HEK293 (cell line): Measurements from ENCODE around the gene ZNF462.
A peak's percentile ranks its signal among the peaks of the same experiment; 100 is the strongest.

ENCODE experiments used
- CTCF ChIA-PET: fragments of 350-600 bp; formaldehyde crosslinking; extraction: SDS; loops from one replicate; lab custom pipeline; 2021; ENCODE audit warnings: antibody characterized with exemption; lab: Yijun Ruan, JAX
- POLR2A ChIA-PET: fragments of 300-600 bp; formaldehyde crosslinking; extraction: SDS; loops from one replicate; lab custom pipeline; 2020; ENCODE audit warnings: antibody characterized with exemption, inconsistent platforms; lab: Yijun Ruan, JAX
- H3K27ac ChIP-seq: fragments of 200-500 bp; sonication (Bioruptor generic); 2 replicates; pipeline ENCODE4 v1.5.1; 2014; ENCODE audit warnings: low read depth, low read length, control low read depth, inconsistent platforms; ENCODE audit errors: extremely low read depth
- H3K36me3 ChIP-seq, 2 experiments: fragments of 200-500 bp in 1 of 2; sonication (Bioruptor generic) in 1 of 2; 1 replicate in 1 of 2; 2 replicates in 1 of 2; pipeline ENCODE4 v1.5.1; 2014 to 2017; ENCODE audit warnings: inconsistent platforms in 2 of 2, low read length in 2 of 2; ENCODE audit not compliant: control insufficient read depth in 2 of 2, insufficient read depth in 1 of 2
- H3K4me1 ChIP-seq: fragments of 200-500 bp; sonication (Bioruptor generic); 2 replicates; pipeline ENCODE4 v1.5.1; 2014; ENCODE audit warnings: mild to moderate bottlenecking, low read length, inconsistent platforms; ENCODE audit not compliant: control insufficient read depth, insufficient read depth
- H3K4me3 ChIP-seq: 2 replicates; pipeline ENCODE4 v1.5.1; 2011; ENCODE audit warnings: low read depth, mild to moderate bottlenecking, control low read depth, low read length, moderate library complexity
- H3K9me3 ChIP-seq: fragments of 200-500 bp; sonication (Bioruptor generic); 2 replicates; pipeline ENCODE4 v1.5.1; 2014; ENCODE audit warnings: low read depth, low read length, inconsistent platforms; ENCODE audit not compliant: control insufficient read depth, insufficient read depth
- AEBP2 ChIP-seq: fragments of 450-650 bp; formaldehyde crosslinking; IDR thresholded peaks from 2 replicates; pipeline ENCODE4 v1.5.1; 2016; ENCODE audit warnings: missing biosample characterization, missing genetic modification characterization, borderline replicate concordance
- BCL11A ChIP-seq: fragments of 450-650 bp; formaldehyde crosslinking; IDR thresholded peaks from 2 replicates; pipeline ENCODE4 v1.5.1; 2016; ENCODE audit warnings: low read depth, missing biosample characterization, missing genetic modification characterization
- BCL6B ChIP-seq: fragments of 450-650 bp; formaldehyde crosslinking; IDR thresholded peaks from 2 replicates; pipeline ENCODE4 v1.5.1; 2017; ENCODE audit warnings: missing biosample characterization, missing genetic modification characterization
- FEZF1 ChIP-seq: fragments of 450-650 bp; formaldehyde crosslinking; IDR thresholded peaks from 2 replicates; pipeline ENCODE4 v1.5.1; 2016; ENCODE audit warnings: missing biosample characterization, missing genetic modification characterization
- GLIS2 ChIP-seq: fragments of 450-650 bp; formaldehyde crosslinking; IDR thresholded peaks from 2 replicates; pipeline ENCODE4 v1.5.1; 2016; ENCODE audit warnings: missing biosample characterization, missing genetic modification characterization
- HOXD13 ChIP-seq: sonication (generic); formaldehyde crosslinking; IDR thresholded peaks from 2 replicates; pipeline ENCODE4 v1.8.0; 2022; ENCODE audit warnings: missing genetic modification reagents, borderline replicate concordance
- KLF9 ChIP-seq: fragments of 450-650 bp; formaldehyde crosslinking; IDR thresholded peaks from 2 replicates; pipeline ENCODE4 v1.5.1; 2016; ENCODE audit warnings: missing biosample characterization, missing genetic modification characterization, low read depth
- PRDM10 ChIP-seq: fragments of 450-650 bp; formaldehyde crosslinking; IDR thresholded peaks from 2 replicates; pipeline ENCODE4 v1.5.1; 2016; ENCODE audit warnings: missing biosample characterization, missing genetic modification characterization
- SALL2 ChIP-seq: fragments of 450-650 bp; formaldehyde crosslinking; IDR thresholded peaks from 2 replicates; pipeline ENCODE4 v1.5.0; 2017; ENCODE audit warnings: missing biosample characterization, mild to moderate bottlenecking, missing genetic modification characterization, borderline replicate concordance
- SCRT1 ChIP-seq: fragments of 450-650 bp; formaldehyde crosslinking; IDR thresholded peaks from 2 replicates; pipeline ENCODE4 v1.5.1; 2016; ENCODE audit warnings: missing biosample characterization, missing genetic modification characterization, borderline replicate concordance
- ZBTB1 ChIP-seq: fragments of 450-650 bp; formaldehyde crosslinking; IDR thresholded peaks from 2 replicates; pipeline ENCODE4 v1.5.1; 2016; ENCODE audit warnings: missing biosample characterization, missing genetic modification characterization
- ZBTB17 ChIP-seq: fragments of 450-650 bp; formaldehyde crosslinking; IDR thresholded peaks from 2 replicates; pipeline ENCODE4 v1.5.1; 2016; ENCODE audit warnings: missing biosample characterization, missing genetic modification characterization
- ZBTB21 ChIP-seq: fragments of 450-650 bp; formaldehyde crosslinking; IDR thresholded peaks from 2 replicates; pipeline ENCODE4 v1.5.1; 2017; ENCODE audit warnings: missing biosample characterization, missing genetic modification characterization
- ZBTB6 ChIP-seq: fragments of 450-650 bp; formaldehyde crosslinking; IDR thresholded peaks from 2 replicates; pipeline ENCODE4 v1.5.1; 2017; ENCODE audit warnings: missing biosample characterization, missing genetic modification characterization
- ZBTB8A ChIP-seq: fragments of 450-650 bp; formaldehyde crosslinking; IDR thresholded peaks from 2 replicates; pipeline ENCODE4 v1.5.1; 2016; ENCODE audit warnings: missing biosample characterization, missing genetic modification characterization
- ZNF112 ChIP-seq: fragments of 450-650 bp; formaldehyde crosslinking; IDR thresholded peaks from 2 replicates; pipeline ENCODE4 v1.5.0; 2017; ENCODE audit warnings: missing biosample characterization, missing genetic modification characterization
- ZNF184 ChIP-seq: fragments of 450-650 bp; IDR thresholded peaks from 2 replicates; pipeline ENCODE4 v1.5.1; 2018; ENCODE audit warnings: missing biosample characterization, mild to moderate bottlenecking, missing genetic modification characterization
- ZNF248 ChIP-seq: fragments of 450-650 bp; formaldehyde crosslinking; IDR thresholded peaks from 2 replicates; pipeline ENCODE4 v1.5.1; 2017; ENCODE audit warnings: missing biosample characterization, missing genetic modification characterization
- ZNF416 ChIP-seq: fragments of 450-650 bp; formaldehyde crosslinking; IDR thresholded peaks from 2 replicates; pipeline ENCODE4 v1.5.1; 2016; ENCODE audit warnings: missing biosample characterization, missing genetic modification characterization
- ZNF501 ChIP-seq: fragments of 450-650 bp; formaldehyde crosslinking; IDR thresholded peaks from 2 replicates; pipeline ENCODE4 v1.5.1; 2016; ENCODE audit warnings: missing biosample characterization, missing genetic modification characterization
- ZNF529 ChIP-seq: fragments of 450-650 bp; formaldehyde crosslinking; IDR thresholded peaks from 2 replicates; pipeline ENCODE4 v1.5.1; 2017; ENCODE audit warnings: missing genetic modification characterization, missing biosample characterization; ENCODE audit not compliant: insufficient replicate concordance
- ZNF658 ChIP-seq: fragments of 450-650 bp; formaldehyde crosslinking; IDR thresholded peaks from 2 replicates; pipeline ENCODE4; 2016; ENCODE audit warnings: missing biosample characterization, missing genetic modification characterization
- ZNF76 ChIP-seq: fragments of 450-650 bp; formaldehyde crosslinking; IDR thresholded peaks from 2 replicates; pipeline ENCODE4; 2016; ENCODE audit warnings: low read depth, missing biosample characterization, missing genetic modification characterization, borderline replicate concordance
- ZNF792 ChIP-seq: fragments of 450-650 bp; formaldehyde crosslinking; IDR thresholded peaks from 2 replicates; pipeline ENCODE4 v1.5.1; 2016; ENCODE audit warnings: missing biosample characterization, missing genetic modification characterization
- ZSCAN16 ChIP-seq: fragments of 450-650 bp; formaldehyde crosslinking; IDR thresholded peaks from 2 replicates; pipeline ENCODE4 v1.5.1; 2016; ENCODE audit warnings: missing biosample characterization, missing genetic modification characterization

Gene ZNF462

GRCh38 chr9:106877345-106877744 lies 14.4 kb downstream of the ZNF462 start (continued):
- TF ChIP-seq ZBTB8A (tag by site-specific recombination), result no peak
- no peak for TF ChIP-seq ZBTB21
- TF ChIP-seq ZNF248 (tag by site-specific recombination), result no peak
- TF ChIP-seq KLF9 (tag by site-specific recombination), result no peak
- TF ChIP-seq ZNF529 (tag by site-specific recombination), result no peak
- no peak for TF ChIP-seq ZBTB17 (tag by site-specific recombination)
- no peak for TF ChIP-seq ZNF184 (tag by site-specific recombination)
- TF ChIP-seq AEBP2 (tag by site-specific recombination), result no peak
- TF ChIP-seq ZNF76, result no peak
- TF ChIP-seq ZNF658, result no peak
- no peak for TF ChIP-seq ZNF416 (tag by site-specific recombination)
- TF ChIP-seq SCRT1 (tag by site-specific recombination), result no peak
- no peak for TF ChIP-seq BCL6B (tag by site-specific recombination)
- TF ChIP-seq, all 188 proteins: peak for 0

- Histone ChIP-seq H3K9me3 (no peaks in the 10 kb centered on the region), H3K27ac (peak overlapping the region; percentile 8; the same call in 1 of the 2 replicates), H3K36me3 (no peaks in the 10 kb centered on the region), H3K4me3 (no peak overlapping the region), H3K4me1 (peaks cover 17% of the 10 kb centered on the region)
- CTCF ChIA-PET, result interaction anchor here (0.6 to 2.0 kb wide), 2 partner anchors 13 to 38 kb away, joined by 5 to 7 read pairs; no protein-coding TSS in a partner anchor
- TF ChIP-seq ZNF792 (tag by site-specific recombination) (no peak), HOXD13 (CRISPR knock-in tag) (no peak), FEZF1 (tag by site-specific recombination) (peak; percentile 43; the same call in 1 of the 2 replicates), ZBTB6 (tag by site-specific recombination) (0 out of 2 replicates have a peak, but pooled peaks have one; percentile 33)
- POLR2A ChIA-PET, result interaction anchor here (0.6 to 0.7 kb wide), 3 partner anchors 14 to 62 kb away, joined by 3 to 5 read pairs (median 4); no protein-coding TSS in a partner anchor
Measured at GRCh38 chr9:106878081-106878837, 15.3 kb downstream of the ZNF462 start.

- POLR2A ChIA-PET, result interaction anchor here (0.6 to 0.7 kb wide), 2 partner anchors 18 to 61 kb away, joined by 3 to 5 read pairs; no protein-coding TSS in a partner anchor
- H3K36me3 ChIP-seq, result no peaks in the 10 kb centered on the region
- H3K4me1 ChIP-seq, result peaks cover 17% of the 10 kb centered on the region
- H3K27ac ChIP-seq, result peak overlapping the region; percentile 8; the same call in 1 of the 2 replicates
- no peaks in the 10 kb centered on the region for H3K9me3 ChIP-seq
- H3K4me3 ChIP-seq, result no peak overlapping the region
- CTCF ChIA-PET, result interaction anchor here (1.2 to 2.0 kb wide), 2 partner anchors 12 to 14 kb away, joined by 3 to 7 read pairs; no protein-coding TSS in a partner anchor
- TF ChIP-seq GLIS2, result no peak
- TF ChIP-seq ZBTB1 (tag by site-specific recombination), result no peak
- no peak for TF ChIP-seq SALL2 (tag by site-specific recombination)
- no peak for TF ChIP-seq ZNF112
- TF ChIP-seq ZBTB21, result 0 out of 2 replicates have a peak, but pooled peaks have one; percentile 19
- no peak for TF ChIP-seq ZSCAN16
- 0 out of 2 replicates have a peak, but pooled peaks have one; percentile 27 for TF ChIP-seq PRDM10 (tag by site-specific recombination)
- peak; percentile 60 for TF ChIP-seq FEZF1 (tag by site-specific recombination)
- TF ChIP-seq BCL11A (tag by site-specific recombination), result no peak
- TF ChIP-seq ZNF501 (tag by site-specific recombination), result no peak
Measured at GRCh38 chr9:106878934-106879333, 16.0 kb downstream of the ZNF462 start.
